ENCODE data around the gene COL5A1. TPM values are rescaled to one million over a fixed set of nuclear protein-coding genes. Genes with fewer than 3 reads are reported as not detected.

Gene COL5A1
- total RNA-seq, 2 experiments from 2014 or later = 0.10 TPM; not detected in 1

DNA sequence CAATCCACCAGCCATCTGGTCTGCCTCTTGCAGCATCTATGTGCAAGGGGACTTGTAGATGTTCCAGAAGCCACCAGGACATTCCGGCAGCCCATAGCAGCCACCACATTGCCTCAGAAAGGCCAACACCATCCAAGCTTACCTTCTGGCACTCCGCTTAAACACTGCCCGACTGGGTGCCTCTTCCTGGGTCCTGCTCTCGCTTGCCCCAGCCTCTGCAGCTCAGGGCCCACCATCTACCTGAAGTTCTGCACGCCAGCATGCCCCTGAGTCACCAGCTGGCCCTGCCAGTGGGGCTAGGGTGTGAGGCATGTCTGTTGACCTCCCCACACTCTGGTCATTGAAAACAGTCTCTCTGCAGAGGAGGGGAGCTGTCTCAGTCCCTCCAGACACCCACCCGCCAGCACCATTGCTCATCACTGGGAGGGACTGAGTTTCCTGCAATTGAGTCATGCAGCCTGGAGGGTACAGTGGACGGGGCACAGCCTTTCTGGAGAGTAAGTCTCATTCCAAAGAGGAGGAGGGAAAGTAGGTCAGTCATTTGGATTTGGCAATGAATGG is 16.9 kb upstream of the COL5A1 start:
- no peaks in the 10 kb centered on the region for H3K9me3 Mint-ChIP-seq
- DNase-seq = no peak
- no peak overlapping the region for H3K27ac Mint-ChIP-seq
- intact Hi-C loops (cut with micrococcal nuclease) = no loop called here
- no peaks in the 10 kb centered on the region for H3K27me3 Mint-ChIP-seq (ENCODE audit: low read depth)
- H3K36me3 Mint-ChIP-seq (ENCODE audit: low read depth) = no peaks in the 10 kb centered on the region
- no peaks in the 10 kb centered on the region for H3K4me1 Mint-ChIP-seq (ENCODE audit: low read depth)
- CTCF ChIA-PET = no interaction called here
- no peak overlapping the region for H3K4me3 Mint-ChIP-seq

DNA sequence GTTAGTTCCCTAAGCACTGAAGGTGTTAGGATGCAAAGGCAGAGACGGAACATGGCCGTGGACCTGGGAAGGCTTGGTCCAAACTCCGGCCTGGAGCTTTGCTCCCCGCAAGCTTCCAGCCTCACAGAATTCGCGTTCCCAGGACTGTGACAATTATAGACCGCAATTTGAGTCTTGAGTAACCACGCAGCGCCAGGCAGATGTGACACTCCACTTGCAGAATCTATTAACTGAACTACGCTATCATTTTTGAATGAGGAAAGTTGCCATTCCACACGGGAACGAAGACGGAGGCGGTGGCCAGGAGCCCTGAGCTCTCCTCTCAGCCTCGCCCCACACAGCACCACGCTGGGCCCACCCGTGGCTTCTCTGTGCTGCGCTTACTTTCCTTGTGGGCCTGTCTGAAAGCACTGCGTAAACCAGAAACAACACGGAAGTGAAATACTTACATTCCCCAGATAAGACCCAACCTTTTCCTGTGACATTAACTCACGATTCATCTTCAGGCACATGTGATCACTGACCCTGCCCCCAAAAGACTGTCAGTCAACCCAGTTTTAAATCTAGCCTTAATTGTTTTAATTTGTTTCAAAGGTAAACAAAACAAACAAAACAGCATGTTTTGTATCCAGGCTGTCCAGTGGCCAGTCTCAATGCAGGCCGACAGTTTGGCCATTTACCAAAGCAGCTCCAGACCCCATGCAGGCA is 16.1 kb upstream of the COL5A1 start:
- H3K27ac Mint-ChIP-seq = no peak overlapping the region

DNA sequence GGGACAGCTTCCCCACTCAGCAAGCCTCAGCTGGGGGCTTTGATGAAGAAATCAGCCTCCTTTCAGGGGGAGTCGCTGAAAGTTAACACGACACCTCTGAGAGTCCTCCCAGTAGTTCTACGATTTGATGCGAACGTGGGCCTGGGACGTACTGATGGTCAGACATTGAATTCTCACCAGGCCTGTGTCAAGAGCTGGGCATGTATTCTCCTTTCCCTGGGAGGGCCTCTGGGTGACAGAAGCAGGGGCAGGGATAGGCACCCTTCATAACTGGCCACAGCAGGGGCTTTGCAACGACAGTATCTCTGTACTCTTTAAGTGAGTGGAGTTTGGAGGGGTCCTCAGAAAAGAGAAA is 15.6 kb upstream of the COL5A1 start:
- intact Hi-C loops (cut with micrococcal nuclease) = no loop called here
- Mint-ChIP-seq H3K9me3 (no peaks in the 10 kb centered on the region), H3K27me3 (ENCODE audit: low read depth) (no peaks in the 10 kb centered on the region), H3K36me3 (ENCODE audit: low read depth) (no peaks in the 10 kb centered on the region), H3K4me3 (no peak overlapping the region), H3K27ac (no peak overlapping the region), H3K4me1 (ENCODE audit: low read depth) (no peaks in the 10 kb centered on the region)
- DNase-seq = no peak
- CTCF ChIA-PET = no interaction called here

More for the DNA sequence above, 16.1 kb upstream of the COL5A1 start:
- intact Hi-C loops (cut with micrococcal nuclease) = no loop called here
- Mint-ChIP-seq H3K27me3 (ENCODE audit: low read depth) (no peaks in the 10 kb centered on the region), H3K4me3 (no peak overlapping the region), H3K9me3 (no peaks in the 10 kb centered on the region), H3K4me1 (ENCODE audit: low read depth) (no peaks in the 10 kb centered on the region), H3K36me3 (ENCODE audit: low read depth) (no peaks in the 10 kb centered on the region)
- no peak for DNase-seq
- CTCF ChIA-PET = no interaction called here

DNA sequence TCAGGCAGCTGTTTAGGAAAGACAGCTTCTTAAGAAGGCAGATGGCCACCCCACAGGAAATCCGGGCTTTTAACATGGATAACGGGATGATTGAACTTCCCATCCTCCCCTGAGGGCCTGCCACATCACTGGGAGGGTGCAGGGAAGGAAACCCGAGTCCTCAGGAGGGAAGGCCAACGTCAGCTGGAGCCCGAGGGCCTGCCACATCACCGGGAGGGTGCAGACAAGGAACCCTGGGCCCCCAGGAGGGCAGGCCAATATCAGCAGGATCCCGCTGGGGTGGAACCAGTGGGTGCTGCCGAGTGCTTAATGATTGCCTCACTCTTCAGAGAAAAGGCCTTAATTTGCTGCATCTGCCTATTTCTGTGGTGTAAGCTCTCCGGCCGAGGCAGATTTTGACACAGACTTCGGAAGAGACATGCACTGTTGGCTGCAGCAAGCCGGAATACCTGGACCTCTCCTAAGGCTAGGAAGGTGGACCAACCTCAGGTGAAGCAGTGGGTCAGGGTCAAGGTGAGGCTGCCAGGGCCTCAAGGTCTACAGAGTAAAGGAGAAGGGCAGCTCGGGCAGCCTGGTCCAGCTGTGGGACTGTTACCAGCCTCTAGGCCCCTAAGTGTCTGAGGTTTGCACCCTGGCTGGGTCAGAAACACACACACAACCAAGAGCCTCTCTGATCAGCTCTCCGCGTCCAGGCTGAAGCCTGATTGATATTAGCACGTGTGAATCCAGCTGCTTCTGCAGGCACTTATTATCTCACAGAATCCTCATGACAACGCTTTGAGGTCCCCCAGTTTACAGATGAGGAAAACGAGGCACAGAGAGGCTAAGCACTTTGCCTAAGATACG is 14.8 kb upstream of the COL5A1 start:
- no peak for DNase-seq
- no peaks in the 10 kb centered on the region for H3K27me3 Mint-ChIP-seq (ENCODE audit: low read depth)
- H3K9me3 Mint-ChIP-seq = no peaks in the 10 kb centered on the region
- no peaks in the 10 kb centered on the region for H3K36me3 Mint-ChIP-seq (ENCODE audit: low read depth)
- intact Hi-C loops (cut with micrococcal nuclease) = no loop called here
- H3K27ac Mint-ChIP-seq = no peak overlapping the region
- no peaks in the 10 kb centered on the region for H3K4me1 Mint-ChIP-seq (ENCODE audit: low read depth)
- CTCF ChIA-PET = interaction anchor here (1.3 kb wide), 1 partner anchor 178 kb away, joined by 3 read pairs; no protein-coding TSS in a partner anchor
- H3K4me3 Mint-ChIP-seq = no peak overlapping the region

DNA sequence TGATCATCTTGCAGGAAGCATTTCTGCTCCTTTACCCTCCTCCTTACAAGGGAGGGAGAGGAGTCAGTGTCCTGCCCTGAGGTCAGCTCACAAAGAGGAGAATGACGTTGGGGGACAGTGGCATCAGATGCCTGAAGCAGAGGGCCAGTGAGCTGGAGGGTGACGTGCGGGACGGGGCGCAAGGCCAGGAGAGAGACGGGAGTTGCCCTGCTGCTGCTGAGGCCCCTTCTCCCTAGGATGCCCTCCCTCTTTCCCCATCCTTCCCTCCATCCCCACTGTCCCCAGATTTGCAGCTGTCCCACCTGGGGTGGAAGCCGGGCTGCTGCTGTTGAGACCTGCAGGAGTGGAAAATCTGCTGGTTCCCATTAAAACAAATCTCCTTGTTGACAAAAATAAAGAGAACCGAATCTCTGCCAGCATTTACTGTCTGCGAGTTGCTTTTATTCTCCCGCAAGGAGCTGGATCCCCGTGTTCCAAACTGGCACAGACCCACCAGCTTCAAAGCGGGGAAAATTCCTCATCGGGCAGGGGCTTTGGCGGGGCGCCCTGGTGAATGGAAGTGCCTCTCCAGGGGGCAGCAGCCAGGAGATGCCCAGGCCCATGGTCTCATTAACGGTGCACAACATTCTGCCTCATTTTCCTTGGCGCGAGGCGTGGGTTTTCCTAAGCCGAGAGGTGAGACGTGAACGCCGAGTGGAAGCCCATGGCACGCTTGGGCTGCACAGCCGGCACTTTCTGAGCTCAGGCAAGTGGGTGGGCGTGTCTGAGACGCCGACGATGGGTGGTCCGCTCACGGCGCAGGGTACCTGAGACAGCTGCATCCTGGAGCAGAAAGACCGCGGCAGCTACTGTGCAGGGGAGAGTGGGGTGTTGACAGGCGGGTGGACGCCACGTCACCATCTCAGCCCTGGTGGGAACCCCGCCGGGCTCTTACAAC is 13.9 kb upstream of the COL5A1 start:
- no peaks in the 10 kb centered on the region for H3K9me3 Mint-ChIP-seq
- CTCF ChIA-PET = interaction anchor here (1.3 kb wide), 1 partner anchor 179 kb away, joined by 3 read pairs; no protein-coding TSS in a partner anchor
- no peaks in the 10 kb centered on the region for H3K27me3 Mint-ChIP-seq (ENCODE audit: low read depth)
- intact Hi-C loops (cut with micrococcal nuclease) = no loop called here
- H3K4me3 Mint-ChIP-seq = no peak overlapping the region
- DNase-seq = no peak
- no peaks in the 10 kb centered on the region for H3K4me1 Mint-ChIP-seq (ENCODE audit: low read depth)
- H3K27ac Mint-ChIP-seq = no peak overlapping the region
- no peaks in the 10 kb centered on the region for H3K36me3 Mint-ChIP-seq (ENCODE audit: low read depth)

DNA sequence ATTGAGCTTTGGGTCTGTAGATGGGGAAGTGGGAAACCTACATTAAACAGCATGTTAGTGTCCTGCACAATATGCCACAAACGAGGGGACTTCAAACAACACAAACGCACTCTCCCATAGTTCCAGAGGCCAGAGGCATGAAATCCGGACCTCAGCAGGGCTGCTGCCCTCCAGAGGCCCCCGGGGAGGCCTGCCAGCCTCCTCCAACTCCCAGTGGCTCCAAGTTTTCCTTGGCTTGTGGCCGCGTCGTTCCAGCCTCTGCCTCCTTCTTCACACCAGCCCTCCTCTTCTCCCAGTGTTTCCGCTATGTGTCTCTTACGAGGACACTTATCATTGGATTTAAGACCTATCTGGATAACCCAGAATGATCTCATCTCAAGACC is 13.3 kb upstream of the COL5A1 start:
- Mint-ChIP-seq H3K4me1 (ENCODE audit: low read depth) (no peaks in the 10 kb centered on the region), H3K9me3 (no peaks in the 10 kb centered on the region), H3K4me3 (no peak overlapping the region), H3K36me3 (ENCODE audit: low read depth) (no peaks in the 10 kb centered on the region), H3K27me3 (ENCODE audit: low read depth) (no peaks in the 10 kb centered on the region), H3K27ac (no peak overlapping the region)
- no peak for DNase-seq
- intact Hi-C loops (cut with micrococcal nuclease) = no loop called here
- CTCF ChIA-PET = interaction anchor here (1.3 kb wide), 1 partner anchor 180 kb away, joined by 3 read pairs; no protein-coding TSS in a partner anchor

DNA sequence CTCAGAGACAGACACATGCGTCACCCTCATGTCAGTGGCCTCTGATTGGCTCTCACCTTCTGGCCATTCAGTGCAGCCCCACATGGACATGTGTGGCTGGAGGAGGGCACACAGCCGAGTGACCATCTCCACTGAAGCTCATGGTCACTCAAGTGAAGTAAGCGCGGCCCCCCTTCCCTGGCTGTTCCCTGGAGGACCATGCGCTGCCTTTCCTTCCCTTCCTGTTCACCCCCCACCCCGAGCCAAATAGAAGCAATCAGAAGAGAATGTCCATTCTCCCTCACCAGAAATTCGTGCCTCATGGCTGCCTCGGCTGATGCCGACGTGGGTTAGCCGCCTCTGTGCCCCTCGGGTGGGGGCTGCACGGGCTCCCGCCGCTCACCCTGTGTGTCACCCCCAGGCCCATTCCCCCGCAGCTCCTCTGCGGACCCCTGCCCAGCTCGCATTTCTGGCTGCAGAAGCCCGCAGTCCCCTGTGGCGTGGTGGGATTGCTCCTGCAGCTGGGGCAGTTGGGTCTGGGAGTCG is 12.5 kb upstream of the COL5A1 start:
- Mint-ChIP-seq H3K36me3 (ENCODE audit: low read depth) (no peaks in the 10 kb centered on the region), H3K27ac (no peak overlapping the region), H3K27me3 (ENCODE audit: low read depth) (no peaks in the 10 kb centered on the region), H3K9me3 (no peaks in the 10 kb centered on the region), H3K4me1 (ENCODE audit: low read depth) (no peaks in the 10 kb centered on the region), H3K4me3 (no peak overlapping the region)
- CTCF ChIA-PET = no interaction called here
- intact Hi-C loops (cut with micrococcal nuclease) = no loop called here
- no peak for DNase-seq

DNA sequence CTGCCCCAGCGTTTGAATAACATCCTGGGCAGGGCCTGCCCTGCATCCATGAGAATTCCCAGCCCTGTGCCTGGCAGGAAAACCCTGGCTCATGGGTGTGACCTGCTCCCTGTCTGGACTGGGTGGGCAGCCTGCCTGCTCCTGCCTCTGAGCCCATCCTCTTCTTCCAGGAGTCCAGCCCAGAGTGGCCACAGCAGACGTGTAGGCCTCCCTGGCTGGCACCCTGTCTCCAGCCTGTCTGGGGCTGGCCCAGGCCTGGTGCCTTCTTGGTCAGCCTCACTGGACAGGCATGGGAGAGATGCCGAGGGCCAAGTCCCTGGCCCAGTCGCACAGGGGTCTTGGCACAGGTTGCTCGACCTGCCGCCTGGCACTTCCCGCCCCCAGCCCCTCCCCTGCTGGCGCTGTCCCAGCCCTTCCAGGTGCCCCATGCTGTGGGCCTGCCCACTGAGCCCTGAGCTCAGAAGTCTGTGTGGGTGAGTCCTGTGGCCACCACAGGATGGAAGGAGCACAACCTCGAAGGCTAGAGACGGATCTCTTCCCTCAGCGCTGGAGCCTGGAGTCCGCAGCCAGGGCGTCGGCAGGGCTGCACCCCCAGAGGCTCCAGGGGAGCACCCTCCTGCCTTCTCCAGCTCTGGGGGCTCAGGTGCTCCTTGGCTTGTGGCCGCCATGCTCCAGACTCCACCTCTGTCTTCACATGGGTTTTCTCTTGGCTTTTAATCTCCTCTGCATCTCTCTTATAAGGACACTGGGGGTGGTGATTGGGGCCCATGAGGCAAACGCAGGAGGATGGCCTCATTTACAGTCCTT is 11.8 kb upstream of the COL5A1 start:
- Mint-ChIP-seq H3K4me3 (no peak overlapping the region), H3K4me1 (ENCODE audit: low read depth) (no peaks in the 10 kb centered on the region), H3K9me3 (no peaks in the 10 kb centered on the region), H3K27me3 (ENCODE audit: low read depth) (no peaks in the 10 kb centered on the region), H3K27ac (no peak overlapping the region), H3K36me3 (ENCODE audit: low read depth) (no peaks in the 10 kb centered on the region)
- CTCF ChIA-PET = no interaction called here
- DNase-seq = no peak
- intact Hi-C loops (cut with micrococcal nuclease) = no loop called here

DNA sequence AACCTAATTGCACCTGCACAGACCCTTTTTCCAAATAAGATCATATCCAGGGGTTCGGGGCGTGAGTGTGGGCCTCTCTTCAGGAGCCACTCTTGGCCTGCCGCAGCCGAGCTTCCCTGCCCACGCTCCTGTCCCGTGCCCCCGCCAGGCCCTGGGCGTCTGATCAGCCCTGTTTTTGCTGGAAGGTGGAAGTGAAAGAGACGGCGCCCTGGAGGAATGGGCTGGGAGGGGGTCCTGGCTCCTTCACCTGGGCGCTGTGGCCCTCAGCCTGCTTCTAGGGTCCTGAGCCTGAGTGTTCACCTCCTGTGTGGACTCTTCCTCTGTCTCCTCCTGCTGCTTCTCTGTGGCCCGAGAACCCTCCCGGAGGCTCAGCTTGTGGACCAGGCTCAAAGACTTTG is 11.2 kb upstream of the COL5A1 start:
- intact Hi-C loops (cut with micrococcal nuclease) = no loop called here
- Mint-ChIP-seq H3K36me3 (ENCODE audit: low read depth) (no peaks in the 10 kb centered on the region), H3K27me3 (ENCODE audit: low read depth) (no peaks in the 10 kb centered on the region), H3K4me3 (no peak overlapping the region), H3K4me1 (ENCODE audit: low read depth) (no peaks in the 10 kb centered on the region), H3K27ac (no peak overlapping the region), H3K9me3 (no peaks in the 10 kb centered on the region)
- DNase-seq = no peak
- CTCF ChIA-PET = no interaction called here

DNA sequence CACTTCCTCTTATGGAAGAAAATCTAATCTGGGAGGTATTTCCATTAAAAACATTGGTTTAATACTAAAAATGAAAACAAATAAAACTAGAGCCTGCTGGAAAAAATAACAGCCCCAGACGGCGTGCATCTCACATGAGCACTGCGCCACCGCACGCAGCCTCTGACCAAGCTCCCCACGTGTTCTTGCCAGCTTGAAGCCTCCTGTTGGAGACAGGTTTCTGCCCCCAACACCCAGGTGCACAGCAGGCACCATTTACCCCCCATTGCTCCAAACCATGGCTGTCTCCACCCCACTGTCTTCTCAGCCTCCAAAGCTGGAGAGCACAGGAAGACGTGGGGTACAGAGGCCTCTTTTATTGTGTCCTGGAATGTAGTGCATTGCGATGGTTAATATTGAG is 10.7 kb upstream of the COL5A1 start:
- no peak overlapping the region for H3K4me3 Mint-ChIP-seq
- H3K4me1 Mint-ChIP-seq (ENCODE audit: low read depth) = no peaks in the 10 kb centered on the region
- CTCF ChIA-PET = no interaction called here
- H3K27me3 Mint-ChIP-seq (ENCODE audit: low read depth) = no peaks in the 10 kb centered on the region
- no peaks in the 10 kb centered on the region for H3K9me3 Mint-ChIP-seq
- intact Hi-C loops (cut with micrococcal nuclease) = no loop called here
- DNase-seq = no peak
- no peaks in the 10 kb centered on the region for H3K36me3 Mint-ChIP-seq (ENCODE audit: low read depth)
- no peak overlapping the region for H3K27ac Mint-ChIP-seq

DNA sequence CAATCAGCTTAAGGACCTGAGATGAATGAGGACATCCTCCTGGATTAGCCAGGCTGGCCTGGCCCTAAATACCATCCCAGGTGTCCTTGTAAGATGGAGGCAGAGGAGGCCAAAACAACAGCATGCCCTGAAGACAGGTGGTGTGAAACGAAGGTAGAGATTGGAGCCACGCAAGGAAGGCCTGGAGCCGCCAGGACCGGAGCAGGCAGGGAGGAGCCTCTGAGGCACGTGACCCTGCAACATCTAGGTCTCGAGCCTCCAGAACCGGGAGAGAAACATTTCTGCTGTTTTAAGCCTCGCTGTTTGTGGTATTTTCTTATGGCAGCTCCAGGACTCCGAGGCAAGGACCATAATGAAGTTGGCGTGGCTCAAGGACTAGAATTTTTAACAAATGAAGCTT is 9.7 kb upstream of the COL5A1 start:
- DNase-seq = no peak
- Mint-ChIP-seq H3K27me3 (ENCODE audit: low read depth) (no peaks in the 10 kb centered on the region), H3K9me3 (no peaks in the 10 kb centered on the region), H3K27ac (no peak overlapping the region), H3K36me3 (ENCODE audit: low read depth) (no peaks in the 10 kb centered on the region), H3K4me1 (ENCODE audit: low read depth) (no peaks in the 10 kb centered on the region), H3K4me3 (no peak overlapping the region)
- intact Hi-C loops (cut with micrococcal nuclease) = no loop called here
- CTCF ChIA-PET = no interaction called here

Measured in activated naive CD4-positive, alpha-beta T cell treated with anti-CD3 and anti-CD28 coated beads for 36 hours (primary cell).